CD4-positive, alpha-beta T cell treated with Interleukin-10 for 1 hour (primary cell): Measurements from ENCODE around the gene MINPP1.
A peak's percentile ranks its signal among the peaks of the same experiment; 100 is the strongest.
"Not testable (repeated sequence)": the region's sequence is repeated elsewhere in the genome, so short reads cannot be mapped to it uniquely, and the experiment has no call there.

Source experiments
- DNase-seq: peaks from one replicate; pipeline ENCODE4 v3.0.0-alpha.2; 2020

MINPP1 gene, protein sequence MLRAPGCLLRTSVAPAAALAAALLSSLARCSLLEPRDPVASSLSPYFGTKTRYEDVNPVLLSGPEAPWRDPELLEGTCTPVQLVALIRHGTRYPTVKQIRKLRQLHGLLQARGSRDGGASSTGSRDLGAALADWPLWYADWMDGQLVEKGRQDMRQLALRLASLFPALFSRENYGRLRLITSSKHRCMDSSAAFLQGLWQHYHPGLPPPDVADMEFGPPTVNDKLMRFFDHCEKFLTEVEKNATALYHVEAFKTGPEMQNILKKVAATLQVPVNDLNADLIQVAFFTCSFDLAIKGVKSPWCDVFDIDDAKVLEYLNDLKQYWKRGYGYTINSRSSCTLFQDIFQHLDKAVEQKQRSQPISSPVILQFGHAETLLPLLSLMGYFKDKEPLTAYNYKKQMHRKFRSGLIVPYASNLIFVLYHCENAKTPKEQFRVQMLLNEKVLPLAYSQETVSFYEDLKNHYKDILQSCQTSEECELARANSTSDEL

DNA sequence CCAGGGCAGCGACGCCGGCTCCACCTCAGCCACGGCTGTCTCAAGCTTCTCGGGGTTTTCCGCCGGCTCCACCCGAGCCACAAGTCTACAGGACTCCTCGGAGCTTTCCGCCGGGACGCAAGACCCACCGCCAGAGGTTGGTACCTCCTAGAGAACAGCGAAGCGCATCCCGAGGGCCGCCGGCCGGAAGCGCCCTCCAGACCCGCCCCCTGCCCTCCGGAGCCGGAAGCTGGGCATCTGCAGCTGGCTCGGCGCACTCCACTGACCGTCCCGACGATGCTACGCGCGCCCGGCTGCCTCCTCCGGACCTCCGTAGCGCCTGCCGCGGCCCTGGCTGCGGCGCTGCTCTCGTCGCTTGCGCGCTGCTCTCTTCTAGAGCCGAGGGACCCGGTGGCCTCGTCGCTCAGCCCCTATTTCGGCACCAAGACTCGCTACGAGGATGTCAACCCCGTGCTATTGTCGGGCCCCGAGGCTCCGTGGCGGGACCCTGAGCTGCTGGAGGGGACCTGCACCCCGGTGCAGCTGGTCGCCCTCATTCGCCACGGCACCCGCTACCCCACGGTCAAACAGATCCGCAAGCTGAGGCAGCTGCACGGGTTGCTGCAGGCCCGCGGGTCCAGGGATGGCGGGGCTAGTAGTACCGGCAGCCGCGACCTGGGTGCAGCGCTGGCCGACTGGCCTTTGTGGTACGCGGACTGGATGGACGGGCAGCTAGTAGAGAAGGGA lies at the start of gene MINPP1:
Gene MINPP1 (plus strand): TSS at position 254 of the 726 bp plus-strand sequence. CDS start 23 bp downstream, at position 277.
- DNase-seq, result peak; percentile 66

DNA sequence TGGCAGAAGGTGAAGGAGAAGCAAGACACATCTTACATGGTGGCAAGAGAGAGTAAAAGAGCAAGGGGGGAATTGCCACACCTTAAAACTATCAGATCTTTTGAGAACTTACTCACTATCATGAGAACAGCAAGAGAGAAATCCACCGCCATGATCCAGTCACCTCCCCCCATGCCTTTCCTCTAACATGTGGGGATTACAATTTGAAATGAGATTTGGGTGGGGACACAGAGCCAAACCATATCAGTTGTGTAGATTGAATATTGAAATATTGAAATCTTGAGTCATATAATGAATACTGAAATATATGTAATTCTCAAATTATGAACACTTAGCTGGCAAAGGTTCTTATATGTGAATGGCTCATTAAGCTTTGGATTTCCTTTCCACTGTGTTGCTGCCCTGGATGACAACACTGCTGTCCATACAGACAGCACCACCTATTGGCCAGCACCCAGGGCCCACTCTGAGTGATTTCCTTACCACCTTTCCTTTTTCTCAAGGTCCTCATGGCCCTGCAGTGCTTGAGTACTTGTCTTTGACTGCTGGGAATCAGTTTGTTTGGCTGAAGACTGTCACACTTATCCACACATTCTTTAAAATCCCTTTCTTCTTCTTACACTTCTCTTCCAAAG lies 48.0 kb upstream of the MINPP1 start:
- DNase-seq, result not testable (repeated sequence)

DNA sequence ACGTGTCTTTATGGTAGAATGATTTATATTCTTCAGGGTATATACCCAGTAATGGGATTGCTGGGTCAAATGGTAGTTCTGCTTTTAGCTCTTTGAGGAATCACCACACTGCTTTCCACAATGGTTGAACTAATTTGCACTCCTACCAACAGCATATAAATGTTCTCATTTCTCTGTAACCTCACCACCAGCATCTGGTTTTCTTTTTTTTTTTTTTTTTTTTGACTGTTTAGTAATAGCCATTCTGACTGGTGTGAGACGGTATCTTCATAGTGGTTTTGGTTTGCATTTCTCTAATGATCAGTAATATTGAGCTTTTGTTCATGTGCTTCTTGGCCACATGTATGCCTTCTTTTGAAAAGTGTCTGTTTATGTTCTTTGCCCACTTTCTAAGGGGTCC lies 42.9 kb upstream of the MINPP1 start:
- not testable (repeated sequence) for DNase-seq

DNA sequence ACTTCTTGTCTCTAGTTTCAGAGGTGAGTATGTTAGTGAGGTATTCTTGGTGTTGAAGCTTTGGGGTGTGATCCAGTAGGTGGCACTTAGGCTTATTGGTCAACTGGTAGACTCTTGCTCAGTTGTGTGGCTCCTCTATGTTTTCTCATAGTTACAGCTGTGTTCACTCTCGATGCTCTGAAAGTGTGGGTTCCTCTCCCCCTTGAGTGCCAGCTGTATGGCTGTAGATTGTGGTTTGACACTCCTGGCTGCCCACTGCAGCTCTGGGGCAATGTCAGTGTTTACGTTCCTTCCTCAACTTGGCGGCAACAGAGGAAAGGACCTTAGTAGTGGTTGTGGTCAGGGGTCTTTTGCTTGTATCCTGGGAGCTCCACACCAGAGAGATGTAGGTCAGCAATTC lies 37.8 kb upstream of the MINPP1 start:
- not testable (repeated sequence) for DNase-seq

DNA sequence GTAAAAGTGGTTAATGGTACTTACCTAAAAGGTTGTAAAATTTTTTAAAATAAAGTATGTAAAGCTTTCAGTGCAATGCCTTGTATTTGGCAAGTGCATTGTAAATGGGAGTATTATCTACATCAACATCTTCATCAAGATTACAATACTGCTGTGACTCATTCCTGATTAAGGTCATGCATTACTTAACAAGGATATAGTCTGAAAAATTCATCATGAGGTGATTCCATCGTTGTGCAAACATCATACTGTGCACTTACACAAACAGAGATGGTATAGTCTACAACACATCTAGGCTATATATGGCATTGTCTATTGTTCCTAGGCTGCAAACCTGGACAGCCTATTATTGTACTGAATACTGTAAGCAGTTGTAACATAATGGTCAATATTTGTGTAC lies 16.0 kb upstream of the MINPP1 start:
- DNase-seq, result not testable (repeated sequence)

DNA sequence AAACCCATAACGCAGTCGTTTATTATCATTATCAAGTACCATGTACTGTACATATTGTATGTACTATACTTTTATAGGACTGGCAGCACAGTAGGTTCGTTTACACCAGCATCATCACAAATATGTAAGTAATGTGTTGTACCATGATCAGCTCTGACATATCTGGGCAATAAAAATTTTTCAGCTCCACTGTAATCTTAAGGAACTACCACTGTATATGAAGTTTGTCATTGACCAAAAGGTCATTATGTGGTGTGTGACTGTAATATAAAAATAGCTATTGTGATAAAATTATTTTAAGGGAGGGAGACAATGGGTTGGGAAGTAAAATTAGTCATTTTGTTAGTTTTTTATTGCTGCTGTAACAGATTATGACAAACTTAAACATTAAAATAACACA lies 14.4 kb upstream of the MINPP1 start:
- not testable (repeated sequence) for DNase-seq

DNA sequence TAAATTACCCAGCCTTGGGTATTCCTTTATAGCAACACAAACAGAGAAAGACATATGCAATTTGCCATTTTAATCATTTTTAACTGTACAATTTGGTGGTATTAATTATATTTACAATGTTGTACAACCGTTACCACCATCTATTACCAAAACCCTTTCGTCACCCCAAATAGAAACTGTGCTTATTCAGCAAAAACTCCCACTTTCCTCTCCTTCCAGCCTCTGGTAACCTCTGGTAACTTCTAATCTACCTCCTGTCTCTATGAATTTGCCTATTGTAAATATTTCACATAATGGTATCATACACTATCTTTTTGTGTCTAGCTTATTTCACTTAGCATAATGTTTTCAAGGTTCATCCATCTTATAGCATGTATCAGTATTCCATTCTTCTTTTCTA lies 12.2 kb upstream of the MINPP1 start:
- not testable (repeated sequence) for DNase-seq

DNA sequence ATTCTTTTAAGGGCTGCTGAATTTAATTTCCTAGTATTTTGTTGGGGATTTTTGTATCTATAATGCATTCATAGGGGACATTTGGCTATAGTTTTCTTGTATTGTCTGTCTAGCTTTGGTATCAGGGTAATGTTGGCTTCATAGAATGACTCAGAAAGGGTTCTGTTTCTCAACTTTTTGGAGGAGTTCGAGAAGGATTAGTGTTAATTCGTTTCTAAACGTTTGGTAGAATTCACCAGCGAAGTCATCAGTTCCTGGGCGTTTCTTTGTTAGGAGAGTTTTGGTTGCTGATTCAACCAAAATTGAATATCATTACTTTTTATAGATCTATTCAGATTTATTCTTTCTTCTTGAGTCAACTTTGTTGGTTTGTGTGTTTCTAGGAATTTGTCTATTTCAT lies 9.2 kb upstream of the MINPP1 start:
- DNase-seq, result not testable (repeated sequence)

DNA sequence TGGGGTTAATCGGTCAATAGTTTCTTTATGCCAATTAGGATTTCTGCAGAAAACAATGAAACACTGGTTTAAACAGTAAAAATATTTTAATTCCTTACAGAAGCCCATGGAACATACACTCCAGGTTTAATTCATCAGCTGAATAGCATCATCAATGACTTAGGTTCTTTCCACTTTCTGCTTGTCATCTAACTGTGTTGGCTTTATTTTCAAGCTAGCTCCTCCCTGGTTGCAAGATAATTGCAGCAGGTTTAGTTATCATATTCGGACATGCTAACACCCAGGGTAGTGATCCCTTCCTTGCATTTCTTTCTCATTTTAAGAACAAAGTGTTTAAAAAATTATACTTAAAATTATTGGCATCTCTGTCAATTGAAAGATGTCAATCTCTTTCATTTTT lies 7.3 kb upstream of the MINPP1 start:
- not testable (repeated sequence) for DNase-seq

DNA sequence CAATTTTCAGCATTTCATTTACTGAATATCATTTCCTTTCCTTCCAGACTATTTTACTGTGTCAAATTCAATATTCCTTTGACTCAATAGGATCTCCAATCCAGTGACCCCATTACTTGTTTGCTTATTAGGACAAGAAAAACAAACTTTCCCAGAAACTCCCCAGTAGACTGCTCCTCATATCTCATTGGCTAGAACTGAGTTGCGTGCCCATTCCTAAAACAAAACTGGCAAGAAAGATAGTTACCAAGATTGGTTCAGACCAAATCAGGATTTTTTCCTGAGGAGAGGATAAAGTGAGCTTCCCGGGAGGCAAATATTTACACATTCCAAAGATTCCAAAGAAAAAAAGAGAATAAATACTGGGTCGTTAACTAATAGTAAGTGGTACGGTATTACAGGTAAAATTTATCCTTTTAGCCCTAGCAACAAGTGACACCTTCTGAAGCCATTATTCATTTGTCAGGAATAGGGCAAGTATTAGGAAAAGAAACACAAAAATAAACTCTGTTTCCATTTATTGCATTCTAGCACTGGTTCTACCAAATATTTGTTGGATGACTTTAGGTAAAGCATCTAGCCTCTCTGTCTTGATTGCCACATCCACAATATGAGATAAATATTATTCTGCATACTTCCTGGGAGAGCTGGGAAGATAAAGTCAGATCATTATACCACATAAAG lies 6.4 kb upstream of the MINPP1 start:
- DNase-seq, result not testable (repeated sequence)

DNA sequence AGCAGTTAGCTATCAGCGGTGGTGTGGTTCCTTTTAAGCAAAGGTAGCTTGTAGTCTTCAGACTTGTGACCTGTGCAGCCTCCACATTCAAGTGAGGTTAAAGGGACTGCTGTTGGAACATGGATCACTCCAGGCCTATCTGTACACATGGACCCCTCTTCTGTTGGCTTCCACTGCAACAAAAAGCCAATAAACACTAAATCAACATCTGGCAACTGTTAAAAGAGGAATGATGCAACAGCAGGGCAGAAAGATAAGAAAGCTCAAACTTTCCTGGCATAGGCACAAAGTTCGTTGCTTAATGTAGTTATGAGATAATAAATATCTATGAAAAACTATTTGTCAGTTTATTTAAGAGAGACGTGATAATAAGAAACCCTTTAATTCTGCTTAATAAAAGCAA lies 4.0 kb upstream of the MINPP1 start:
- DNase-seq, result no peak

DNA sequence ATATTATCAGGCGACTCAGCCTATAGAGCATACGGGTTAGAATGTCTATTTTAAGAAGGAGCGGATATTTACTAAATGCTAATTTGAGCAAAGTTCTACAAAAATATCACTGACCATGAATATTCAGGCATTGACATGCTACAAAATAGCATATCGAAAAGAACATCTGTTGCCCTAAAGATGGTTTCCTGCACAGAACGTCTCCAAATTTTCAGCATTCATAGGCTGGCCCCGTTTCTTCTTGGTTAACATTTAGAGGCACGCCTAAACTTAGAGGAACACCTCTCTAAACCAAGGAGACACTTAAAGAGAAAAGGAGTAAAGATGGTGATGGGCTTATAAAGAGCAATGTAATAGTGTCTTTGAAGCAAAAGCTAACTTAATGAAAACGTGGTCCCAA lies 1.3 kb upstream of the MINPP1 start:
- no peak for DNase-seq

DNA sequence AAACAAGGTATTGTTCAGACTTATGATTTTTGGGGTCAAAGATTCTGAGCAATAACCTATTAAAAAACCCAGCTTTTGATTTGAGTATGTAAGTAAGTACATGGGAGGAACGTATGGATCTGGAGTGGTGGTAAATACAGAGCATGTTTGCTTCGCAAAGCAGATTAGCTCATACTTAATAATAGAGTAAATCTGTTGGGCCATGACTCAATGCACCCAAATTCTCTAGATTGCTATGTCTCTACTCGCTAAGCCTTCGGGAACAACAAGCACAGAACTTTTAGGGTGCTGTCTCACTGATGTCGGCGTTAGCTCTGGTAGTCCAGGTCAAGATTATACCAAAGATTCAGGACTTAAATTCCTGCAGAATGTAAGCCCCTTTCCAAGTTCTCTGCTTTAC lies 807 bp upstream of the MINPP1 start:
- DNase-seq, result no peak

DNA sequence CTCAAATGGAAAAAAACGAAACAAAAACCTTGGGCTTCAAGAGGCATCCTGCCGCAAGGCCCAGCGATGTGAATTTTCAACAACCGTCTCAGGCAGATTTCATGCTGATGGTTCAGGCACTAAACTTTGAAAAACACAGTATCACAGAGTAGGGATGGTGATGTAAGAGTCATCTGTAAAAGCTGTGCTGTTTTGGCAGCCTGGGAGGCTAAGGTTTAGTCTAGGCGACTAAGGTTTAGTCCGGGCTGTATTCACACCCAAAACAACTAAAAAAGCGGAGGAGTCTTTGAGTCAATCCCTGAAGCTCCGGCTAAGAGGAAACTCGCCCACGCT lies 420 bp upstream of the MINPP1 start:
- no peak for DNase-seq

DNA sequence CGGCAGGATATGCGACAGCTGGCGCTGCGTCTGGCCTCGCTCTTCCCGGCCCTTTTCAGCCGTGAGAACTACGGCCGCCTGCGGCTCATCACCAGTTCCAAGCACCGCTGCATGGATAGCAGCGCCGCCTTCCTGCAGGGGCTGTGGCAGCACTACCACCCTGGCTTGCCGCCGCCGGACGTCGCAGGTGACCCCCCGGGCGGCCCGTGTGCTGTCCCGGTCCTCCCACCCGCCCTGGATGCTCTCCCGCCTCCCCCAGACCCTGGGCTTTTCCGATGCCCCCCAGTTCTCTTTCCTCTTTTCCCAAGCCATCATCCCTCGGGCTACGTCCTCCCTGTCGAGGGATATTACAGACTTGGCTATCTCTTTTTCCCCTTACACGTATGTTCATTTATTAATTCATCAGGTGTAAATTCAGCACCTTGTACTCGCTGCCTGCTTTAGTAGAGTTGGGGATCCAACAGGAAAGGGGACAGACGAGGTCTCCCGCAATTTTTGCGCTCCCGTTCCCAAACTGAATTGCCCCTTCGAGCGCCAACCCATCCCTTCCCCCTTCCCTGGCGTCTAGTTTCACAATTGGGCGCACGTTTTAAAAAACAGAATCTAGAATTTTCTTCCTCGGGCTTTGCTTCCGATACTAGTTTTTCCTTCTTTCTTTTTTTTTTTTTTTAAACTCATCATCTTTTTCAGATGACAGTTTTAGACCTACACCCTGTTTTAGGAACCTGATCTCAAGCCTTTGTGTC lies 846 bp downstream of the MINPP1 start:
- peak; percentile 35 for DNase-seq

DNA sequence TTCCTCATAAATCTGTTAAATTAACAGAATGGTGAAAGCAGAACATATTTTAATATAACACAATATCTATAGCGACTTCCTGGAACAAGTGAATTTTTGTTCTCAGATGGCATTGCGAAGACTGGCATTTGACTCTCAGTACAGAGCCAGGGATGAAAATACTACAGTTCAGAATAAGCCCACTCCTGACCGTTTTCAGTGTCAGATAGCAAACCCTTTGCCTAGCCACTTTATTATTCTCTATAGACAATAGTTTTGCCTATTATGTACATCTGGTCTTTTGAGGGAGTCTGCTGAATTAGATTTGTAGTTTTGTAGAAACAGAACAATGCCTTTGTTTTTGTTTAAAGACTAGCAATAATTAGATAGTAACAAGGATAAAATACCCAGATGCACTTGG lies 2.3 kb downstream of the MINPP1 start:
- DNase-seq, result no peak

DNA sequence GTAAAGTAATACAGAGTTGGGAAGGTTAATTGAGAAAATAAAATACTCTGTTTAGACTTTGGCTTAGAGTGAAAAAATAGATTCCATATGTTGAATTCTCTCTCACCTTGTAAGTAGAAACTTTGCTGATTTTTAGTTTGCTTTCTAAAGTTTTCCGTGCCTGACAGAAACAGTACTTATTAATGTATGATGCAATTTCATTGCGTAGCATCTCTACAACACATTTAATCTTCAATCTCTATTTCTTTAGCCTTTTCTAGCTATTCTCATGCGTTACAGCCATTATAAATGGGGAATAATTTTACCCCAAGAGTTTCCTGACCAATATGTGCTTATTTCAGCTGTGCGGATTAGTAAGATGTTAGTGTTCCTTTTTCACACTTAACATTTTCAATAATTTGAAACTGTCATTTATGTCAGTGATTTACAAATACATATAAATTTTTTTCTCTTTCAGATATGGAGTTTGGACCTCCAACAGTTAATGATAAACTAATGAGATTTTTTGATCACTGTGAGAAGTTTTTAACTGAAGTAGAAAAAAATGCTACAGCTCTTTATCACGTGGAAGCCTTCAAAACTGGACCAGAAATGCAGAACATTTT lies 3.3 kb downstream of the MINPP1 start:
- no peak for DNase-seq

DNA sequence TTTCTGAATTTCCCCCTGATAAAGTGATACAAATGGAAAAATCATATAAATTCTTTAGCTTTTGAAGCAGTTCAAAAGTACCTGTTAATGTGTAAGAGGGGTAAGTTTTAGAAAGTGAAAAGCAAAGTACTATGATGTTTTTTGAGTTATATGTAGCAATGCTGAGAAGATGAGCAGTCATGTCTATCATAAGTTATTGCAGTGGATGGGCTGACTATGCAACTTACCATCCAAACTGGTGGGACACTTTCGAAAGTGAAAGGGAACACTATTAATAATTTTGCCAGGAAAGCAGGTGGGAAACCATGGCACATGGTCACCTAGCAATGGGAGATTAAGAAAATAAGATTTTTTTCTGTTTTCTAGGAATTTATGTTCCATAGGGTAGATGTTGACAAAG lies 4.1 kb downstream of the MINPP1 start:
- DNase-seq, result no peak

DNA sequence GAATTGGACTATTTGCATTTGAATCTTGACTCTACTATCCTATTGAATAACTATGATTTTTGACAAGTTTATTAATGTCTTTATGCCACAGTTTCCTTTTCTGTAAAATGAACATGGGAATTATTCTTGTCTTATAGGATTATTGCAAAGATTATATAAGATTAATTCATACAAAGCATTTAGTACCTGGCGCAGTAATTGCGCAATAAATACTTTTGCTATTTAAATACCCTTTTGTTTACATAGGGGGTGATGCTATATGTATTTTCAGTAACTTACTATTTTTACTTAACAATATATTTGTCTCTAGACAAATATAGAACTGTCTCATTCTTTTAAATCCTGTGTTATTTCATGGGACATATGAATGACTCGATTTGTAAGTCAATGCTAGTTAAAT lies 5.3 kb downstream of the MINPP1 start:
- no peak for DNase-seq

DNA sequence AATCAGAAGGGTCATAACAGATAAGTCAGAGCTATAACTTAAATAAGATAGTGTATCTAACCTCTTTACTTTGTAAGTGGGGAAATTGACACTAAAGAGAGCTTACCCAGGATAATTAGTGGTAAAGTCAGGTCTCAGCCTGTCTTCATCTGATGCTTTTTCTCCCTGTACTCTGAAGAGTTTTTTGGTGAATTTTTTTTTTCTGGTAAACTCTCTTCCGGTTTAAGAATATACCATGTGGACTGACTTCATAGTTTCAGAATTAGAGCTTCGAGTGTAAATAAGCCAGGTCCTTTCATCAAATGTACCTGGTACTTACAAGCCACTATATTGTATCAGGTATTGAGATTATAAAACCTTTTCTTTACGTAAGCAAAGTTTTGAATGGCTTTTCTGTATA lies 6.8 kb downstream of the MINPP1 start:
- no peak for DNase-seq

DNA sequence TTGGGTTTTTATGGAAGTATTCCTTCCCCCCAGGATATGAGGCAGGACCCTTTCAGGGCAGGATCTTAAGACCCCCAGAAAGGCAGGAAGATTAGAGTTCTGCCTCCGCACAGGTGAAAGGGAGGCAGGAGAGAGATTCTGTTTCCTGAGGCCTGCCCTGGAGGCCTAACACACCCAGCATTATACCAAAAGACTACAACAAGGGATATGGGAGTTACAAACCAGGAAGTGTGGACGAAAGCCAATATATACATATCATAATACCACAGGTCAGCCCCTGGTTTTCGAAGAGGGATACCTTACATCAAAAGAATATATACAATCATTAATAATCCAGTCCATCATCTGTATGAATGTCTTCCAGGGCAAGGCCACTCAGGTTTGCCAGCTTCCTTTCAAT lies 14.2 kb downstream of the MINPP1 start:
- no peak for DNase-seq

DNA sequence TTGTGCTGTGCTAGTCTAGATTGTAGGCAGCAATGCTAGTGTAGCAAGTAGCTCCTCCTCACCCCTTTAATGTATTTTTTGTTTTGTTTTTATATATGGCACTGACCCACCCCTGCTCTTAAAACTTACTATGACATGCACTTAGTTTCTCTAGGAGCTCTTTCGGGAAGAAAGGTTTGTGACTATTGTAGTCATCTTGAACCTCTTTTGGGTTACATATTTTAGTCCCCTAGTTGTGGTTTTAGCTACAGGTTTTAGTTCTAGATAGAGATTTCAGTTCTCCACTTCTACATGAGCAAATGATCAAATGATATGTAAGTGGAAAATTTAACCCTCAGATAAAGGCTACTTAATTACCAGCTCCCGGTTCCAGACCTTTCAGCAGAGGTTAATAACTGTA lies 14.9 kb downstream of the MINPP1 start:
- no peak for DNase-seq
